Umbilical cord (tissue), 2 donors: ENCODE data around the gene SMC1B. TPM values are rescaled to one million over a fixed set of nuclear protein-coding genes. Genes with fewer than 3 reads are reported as not detected.
"Not testable (repeated sequence)": the region's sequence is repeated elsewhere in the genome, so short reads cannot be mapped to it uniquely, and the experiment has no call there.

Experiments used
- DNase-seq: peaks from one replicate; pipeline ENCODE4 v3.0.0-alpha.2; 2015; ENCODE audit warnings: low spot score
- total RNA-seq: library from RNA; depleted of rRNA; stranded (reverse); fragments of >200 nt; gene quantifications from one replicate; pipeline ENCODE4 v1.2.3, GENCODE V29; 2014; ENCODE audit warnings: low replicate concordance; ENCODE audit not compliant: insufficient read depth

The SMC1B gene, protein sequence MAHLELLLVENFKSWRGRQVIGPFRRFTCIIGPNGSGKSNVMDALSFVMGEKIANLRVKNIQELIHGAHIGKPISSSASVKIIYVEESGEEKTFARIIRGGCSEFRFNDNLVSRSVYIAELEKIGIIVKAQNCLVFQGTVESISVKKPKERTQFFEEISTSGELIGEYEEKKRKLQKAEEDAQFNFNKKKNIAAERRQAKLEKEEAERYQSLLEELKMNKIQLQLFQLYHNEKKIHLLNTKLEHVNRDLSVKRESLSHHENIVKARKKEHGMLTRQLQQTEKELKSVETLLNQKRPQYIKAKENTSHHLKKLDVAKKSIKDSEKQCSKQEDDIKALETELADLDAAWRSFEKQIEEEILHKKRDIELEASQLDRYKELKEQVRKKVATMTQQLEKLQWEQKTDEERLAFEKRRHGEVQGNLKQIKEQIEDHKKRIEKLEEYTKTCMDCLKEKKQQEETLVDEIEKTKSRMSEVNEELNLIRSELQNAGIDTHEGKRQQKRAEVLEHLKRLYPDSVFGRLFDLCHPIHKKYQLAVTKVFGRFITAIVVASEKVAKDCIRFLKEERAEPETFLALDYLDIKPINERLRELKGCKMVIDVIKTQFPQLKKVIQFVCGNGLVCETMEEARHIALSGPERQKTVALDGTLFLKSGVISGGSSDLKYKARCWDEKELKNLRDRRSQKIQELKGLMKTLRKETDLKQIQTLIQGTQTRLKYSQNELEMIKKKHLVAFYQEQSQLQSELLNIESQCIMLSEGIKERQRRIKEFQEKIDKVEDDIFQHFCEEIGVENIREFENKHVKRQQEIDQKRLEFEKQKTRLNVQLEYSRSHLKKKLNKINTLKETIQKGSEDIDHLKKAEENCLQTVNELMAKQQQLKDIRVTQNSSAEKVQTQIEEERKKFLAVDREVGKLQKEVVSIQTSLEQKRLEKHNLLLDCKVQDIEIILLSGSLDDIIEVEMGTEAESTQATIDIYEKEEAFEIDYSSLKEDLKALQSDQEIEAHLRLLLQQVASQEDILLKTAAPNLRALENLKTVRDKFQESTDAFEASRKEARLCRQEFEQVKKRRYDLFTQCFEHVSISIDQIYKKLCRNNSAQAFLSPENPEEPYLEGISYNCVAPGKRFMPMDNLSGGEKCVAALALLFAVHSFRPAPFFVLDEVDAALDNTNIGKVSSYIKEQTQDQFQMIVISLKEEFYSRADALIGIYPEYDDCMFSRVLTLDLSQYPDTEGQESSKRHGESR
- total RNA-seq = 0.72 TPM

DNA sequence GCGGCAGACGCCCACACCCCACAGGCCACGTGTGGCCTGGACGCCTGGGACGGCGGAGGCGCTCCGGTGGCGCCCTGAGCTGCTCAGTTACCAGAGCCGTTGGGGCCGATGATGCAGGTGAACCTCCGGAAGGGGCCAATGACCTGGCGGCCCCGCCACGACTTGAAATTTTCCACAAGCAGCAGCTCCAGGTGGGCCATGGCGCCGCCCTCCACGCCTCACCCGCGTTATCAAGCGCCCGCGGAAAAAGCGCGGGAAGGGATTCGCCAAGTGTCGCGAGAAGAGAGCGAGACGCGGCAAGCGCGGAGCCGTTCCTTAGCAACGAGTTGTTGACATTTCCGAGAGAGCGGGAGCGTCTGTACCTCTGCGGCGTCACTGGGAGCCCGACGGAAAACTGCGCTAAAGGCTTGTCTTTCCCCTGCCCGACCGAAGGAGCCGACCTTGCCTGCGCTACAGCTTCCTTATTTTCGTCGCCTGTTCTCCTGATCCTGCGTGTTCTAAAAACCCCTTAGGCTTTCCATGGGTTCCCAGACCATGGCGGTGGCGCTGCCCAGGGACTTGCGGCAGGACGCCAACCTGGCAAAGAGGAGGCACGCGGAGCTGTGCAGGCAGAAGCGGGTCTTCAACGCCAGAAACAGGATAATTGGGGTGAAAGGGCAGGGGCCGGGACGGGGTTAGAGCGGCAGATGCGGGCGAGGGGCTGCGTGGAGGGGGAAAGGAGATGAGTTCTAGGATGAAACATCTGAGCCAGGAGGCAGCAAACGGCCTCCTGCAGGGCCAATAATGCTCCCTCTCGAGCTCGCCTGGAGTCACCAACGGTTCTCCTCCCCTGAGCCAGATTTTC is at the start of gene SMC1B, which contains the start of gene RIBC2:
SMC1B (minus strand) TSS at position 232 of the 844 bp plus-strand sequence; CDS start at position 200, 32 bp downstream.
RIBC2 (plus strand) TSS at position 326 of the 844 bp plus-strand sequence; CDS start at position 520, 194 bp downstream.
- DNase-seq = peak; percentile 90

DNA sequence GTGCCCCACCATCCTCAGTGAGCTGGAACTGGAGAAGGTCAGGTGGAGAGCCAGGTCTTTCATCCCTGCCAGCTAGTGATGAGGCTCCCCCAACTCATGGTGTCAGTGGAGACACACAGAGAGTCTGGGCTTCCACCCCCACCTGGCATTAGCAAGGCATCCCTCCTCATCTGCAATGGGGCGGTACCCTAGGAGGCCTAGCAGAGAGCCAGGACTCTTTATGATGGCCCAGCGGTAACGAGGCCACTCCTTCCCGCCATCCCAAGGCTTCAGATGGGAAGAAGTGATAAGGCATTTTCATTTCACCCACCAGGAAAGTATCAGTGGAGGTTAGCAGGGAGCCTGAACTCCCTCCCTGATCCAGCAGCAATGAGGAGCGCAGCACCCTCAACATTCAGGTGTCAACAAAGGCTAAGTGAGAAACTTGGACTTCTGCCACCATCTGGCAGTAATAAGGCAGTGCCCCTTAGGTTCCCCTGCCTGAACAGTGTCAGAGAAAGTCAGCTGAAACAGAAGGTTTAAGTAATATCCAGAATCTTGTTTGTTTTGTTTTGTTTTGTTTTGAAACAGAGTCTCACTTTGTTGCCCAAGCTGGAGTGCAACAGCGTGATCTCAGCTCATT is 48.7 kb upstream of the SMC1B start:
- DNase-seq = no peak

DNA sequence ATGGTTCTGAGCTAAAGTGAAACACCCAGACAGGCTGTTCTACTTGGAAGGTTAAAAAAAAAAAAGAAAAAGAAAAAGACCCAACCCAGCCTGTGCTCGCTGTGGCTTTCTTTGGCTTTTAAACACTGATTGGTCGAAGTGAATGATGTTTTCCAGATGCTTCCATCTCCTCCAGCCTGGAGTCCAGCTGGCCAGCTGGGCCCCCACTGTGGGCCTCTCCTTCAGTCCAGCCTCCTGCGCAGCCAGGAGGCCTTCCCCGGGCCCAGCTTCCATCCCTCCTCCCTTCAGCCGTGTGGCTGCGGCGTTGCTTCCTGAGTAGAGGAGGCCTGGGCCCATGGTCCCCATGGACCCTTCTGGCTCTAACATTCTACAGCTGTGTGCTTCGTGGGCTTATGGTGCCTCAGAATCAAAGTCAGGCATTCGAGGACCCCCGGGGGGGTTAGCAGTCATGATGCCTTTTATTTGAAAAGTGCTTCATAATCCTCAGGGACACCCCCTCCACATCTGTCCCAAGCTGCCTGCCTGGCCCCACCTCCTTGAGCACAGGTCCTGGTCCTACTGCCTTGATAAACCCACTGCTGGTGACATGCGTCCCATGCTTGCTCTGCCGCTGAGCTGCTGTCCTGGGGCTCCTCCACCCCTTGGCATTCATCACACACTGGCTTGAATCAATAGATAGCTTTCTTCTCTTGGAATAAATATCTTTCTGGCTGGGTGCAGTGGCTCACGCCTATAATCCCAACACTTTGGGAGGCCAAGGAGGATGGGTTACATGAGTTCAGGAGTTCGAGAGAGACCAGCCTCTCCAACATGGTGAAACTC is 47.1 kb upstream of the SMC1B start:
- peak; percentile 98 for DNase-seq

DNA sequence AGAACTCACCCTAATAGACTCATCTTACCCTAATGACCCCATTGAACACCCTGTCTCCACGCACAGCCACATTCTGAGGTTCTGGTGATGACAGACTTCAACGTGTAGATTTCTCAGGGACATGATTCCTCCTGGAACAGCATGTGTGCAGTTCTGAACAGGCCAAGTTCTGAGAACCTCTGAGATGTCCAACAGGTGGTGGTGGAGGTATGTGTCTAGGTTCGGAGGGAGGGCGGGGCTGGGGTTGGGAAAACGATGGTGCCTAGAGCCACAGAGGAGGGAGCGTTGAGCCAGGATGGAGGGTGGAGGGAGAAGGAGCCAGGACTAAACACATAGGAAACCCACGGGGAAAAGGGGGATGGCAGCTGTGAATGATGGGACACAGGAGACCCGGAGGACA is 45.8 kb upstream of the SMC1B start:
- no peak for DNase-seq

DNA sequence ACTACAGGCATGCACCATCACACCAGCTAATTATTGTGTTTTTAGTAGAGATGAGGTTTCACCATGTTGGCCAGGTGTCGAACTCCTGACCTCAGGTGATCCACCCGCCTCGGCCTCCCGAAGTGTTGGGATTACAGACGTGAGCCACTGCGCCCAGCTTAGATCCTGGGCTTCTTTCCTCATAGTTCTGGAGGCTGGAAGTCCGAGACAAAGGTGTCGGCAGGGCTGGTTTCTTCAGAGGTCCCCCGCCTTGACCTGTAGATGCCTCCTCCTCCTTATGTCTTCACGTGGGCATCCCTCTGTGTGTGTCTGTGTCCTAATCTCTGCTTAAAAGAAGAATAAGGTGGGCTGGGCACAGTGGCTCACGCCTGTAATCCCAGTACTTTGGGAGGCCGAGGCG is 45.1 kb upstream of the SMC1B start:
- no peak for DNase-seq

DNA sequence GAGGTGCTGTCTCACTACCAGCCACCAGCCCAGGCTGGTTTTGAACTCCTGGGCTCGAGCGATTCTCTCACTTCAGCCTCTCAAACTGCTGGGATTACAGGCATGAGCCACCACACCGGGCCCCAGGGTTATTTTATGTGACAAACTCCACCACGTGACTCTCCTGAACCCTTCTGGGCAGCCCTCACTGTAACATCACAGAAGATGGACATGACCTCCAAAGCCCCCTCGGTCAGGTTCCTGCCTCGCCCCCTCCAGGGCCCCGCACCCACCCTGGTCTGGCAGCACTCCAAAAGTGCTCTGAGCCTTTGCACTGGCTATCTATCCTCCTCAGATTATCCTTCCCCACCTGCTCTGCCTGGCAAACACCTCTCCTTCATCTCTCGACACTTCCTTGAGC is 43.4 kb upstream of the SMC1B start:
- DNase-seq = no peak

DNA sequence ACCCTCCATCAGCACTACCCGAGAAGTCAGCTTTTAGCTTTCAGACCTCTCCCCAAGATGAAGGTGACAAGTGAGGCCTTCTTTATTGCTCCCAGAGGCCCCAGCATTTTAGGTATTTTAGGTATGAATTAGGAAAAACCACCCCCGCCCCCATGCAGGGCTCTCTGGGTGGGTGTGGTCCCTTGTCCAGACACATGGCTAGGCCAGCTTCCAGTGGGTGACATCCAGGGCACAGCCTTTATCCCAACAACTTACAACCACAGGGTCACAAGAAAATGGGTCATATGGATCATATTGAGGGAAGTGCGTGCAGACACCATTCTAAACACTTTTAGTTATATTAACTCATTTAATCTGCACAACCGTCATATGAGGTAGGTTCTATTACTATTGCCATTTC is 42.2 kb upstream of the SMC1B start:
- no peak for DNase-seq

DNA sequence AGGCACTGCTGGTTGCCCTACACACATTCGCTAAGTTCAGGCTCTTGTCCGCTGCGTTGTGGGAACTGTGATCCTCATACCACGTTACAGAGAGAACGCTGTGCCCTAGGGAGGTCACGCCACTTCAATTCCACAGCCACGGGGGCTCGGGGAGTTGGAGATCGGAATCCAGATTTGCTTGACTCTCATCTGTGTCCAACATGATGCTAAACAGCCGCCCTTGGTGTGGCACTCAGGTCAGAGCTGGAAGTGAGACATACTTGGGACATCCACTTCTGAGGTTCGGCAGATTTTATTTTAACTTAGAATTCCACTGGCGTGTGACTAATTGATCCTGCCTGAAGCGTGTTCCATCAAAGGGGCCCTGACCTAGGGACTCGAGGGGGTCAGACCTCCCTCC is 41.8 kb upstream of the SMC1B start:
- DNase-seq = no peak

DNA sequence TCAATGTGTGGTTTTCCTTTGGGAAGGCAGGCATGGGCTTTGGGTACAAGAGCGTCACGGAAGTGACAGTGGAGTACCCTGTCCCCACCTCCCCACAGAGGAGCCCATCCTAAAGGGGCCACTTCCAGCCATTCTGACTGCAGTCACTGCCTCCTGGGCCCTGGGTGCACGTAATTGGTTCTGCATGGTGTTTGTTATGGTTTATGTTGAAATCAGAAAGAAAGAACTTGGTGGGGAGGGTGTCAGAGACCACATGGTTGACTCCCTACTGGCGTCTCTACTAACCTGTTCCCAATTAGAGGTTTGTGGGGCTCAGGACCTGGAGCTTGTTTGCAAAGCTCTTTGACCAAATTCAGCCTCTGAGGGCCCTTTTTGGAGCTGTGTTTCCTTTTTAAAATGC is 40.9 kb upstream of the SMC1B start:
- DNase-seq = no peak

DNA sequence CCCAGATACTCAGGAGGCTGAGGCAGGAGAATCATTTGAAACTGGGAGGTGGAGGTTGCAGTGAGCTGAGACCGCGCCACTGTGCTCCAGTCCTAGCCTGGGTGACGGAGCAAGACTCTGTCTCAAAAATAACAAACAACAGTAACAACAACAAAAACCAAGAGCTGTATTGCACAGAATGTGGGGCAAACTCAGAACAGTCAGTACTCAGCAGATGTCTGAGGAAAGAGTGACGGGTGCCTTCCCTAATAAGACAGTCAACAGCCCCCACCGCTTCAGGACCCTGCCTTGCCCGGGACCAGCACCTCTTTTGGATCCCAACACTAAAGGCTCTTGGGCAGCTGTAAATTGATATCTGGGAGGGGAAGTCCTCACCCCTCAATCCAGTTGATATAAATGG is 40.4 kb upstream of the SMC1B start:
- DNase-seq = no peak

DNA sequence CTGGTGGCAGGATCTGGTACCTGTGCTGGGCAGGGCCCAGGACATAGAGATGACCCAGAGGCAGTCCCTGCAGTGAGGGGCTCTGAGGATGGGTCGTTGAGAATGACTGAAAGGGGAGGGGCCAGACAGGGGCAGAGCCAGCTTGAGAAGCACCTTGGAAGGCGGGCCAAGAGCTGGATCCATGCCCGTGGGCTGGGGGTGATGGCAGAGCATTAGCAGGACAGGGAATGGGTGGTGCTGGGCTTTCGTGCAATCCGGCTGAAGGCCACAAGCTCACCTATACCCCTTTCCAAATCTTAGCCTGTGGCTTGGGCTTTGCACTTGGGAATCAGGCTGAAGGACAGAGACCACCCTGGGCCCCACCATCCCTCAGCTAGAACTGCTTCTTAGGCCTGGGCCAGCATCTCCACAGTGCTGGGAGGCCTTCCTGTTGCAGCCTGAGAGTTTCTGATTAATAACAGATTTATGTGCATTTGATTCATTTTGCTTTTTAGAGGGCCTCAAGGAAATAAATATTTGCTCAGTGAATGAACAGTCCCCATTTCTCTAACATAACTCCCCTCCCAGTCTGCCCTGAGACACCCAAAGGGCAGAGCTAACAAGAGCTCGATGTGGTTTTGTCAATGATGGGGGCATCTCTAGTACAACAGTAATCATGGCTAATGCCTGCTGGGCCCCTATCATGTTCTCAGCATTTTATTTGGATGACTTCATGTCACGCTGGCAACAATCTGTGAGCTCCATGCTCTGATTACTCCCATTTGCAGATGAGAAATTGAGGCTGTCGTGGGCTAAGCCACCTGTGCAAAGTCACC is 39.4 kb upstream of the SMC1B start:
- DNase-seq = peak; percentile 62

DNA sequence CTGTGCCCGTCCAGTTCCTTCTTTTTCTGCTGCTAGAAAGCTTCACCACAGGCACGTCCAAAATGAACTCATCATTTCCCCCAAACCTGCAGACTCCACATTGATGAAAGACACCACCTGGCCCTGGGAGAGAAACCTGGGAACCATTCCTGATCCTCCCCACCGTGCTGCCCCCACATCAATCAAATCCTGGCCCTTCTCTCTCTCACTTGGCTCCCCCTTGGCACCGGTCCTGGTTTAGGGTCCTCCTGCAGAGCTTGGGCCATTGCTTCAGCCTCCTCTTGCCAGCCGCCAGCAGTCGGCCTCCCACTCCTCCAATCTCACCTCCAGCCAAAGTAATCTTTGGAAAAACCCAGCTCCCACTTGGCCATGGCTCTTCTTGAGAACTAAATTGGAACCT is 38.6 kb upstream of the SMC1B start:
- no peak for DNase-seq

DNA sequence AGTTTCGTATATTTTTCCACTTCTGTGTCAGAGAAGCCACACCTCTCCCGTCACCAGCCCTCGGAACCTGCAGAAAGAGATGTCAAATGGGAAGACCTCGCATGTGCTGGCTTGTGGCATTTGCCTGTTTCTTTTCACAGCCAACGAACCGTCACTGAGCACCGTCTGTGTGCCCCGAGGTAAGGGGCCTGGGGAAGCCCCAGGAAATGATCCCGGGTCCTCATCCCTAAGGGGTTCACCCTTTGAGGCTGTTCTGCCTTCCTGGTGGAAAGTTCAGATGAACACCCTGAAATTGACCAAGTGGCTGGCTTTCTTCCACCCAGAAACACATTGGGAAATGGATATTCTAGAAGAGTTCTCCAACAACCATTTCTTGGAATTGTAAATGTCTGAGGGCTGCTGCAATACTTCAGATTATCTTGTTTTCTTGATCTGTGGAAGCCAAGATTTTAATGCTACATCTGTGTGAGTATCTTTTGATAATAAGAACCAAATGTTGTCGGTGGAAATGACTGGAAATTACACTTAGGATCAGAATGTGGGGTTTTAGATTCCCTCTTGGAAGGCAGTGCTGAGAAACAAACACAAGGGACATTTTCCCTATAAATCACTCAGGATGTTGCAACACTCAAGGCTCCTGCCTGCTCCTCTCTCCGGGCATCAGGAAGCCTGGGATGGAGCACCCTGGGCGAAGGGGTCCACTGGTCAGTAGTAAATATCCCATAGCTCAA is 37.7 kb upstream of the SMC1B start:
- DNase-seq = peak; percentile 97

DNA sequence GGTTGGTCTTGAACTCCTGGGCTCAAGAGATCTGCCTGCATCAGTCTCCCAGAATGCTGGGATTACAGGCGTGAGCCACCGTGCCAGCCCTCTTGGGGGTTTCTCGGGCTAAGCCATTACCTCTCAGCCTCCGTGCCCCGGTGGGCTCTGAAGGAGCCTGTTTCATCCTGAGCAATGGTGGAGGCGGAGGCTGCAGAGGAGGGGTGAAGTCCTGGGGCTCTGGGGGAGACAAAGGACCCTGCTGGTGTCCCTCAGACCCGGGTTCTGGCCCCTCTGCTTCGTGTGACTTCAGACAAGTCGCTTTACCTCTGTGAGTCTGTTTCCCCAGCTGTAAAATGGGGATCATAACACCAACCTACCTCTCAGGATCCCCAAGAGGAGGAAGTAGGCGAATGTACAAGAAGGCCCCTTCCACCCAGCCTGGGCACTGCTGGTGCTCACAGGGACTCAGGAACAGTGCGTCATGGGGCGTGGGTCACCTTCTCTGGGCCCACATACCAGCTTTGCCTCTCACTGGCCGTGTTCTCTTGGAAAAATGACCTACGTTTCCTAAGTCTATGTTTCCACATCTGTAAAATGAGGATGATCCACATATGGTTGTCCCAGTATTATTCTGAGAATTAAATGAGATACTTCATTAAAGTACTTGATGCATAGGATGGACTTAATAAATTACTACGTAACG is 36.8 kb upstream of the SMC1B start:
- DNase-seq = no peak

DNA sequence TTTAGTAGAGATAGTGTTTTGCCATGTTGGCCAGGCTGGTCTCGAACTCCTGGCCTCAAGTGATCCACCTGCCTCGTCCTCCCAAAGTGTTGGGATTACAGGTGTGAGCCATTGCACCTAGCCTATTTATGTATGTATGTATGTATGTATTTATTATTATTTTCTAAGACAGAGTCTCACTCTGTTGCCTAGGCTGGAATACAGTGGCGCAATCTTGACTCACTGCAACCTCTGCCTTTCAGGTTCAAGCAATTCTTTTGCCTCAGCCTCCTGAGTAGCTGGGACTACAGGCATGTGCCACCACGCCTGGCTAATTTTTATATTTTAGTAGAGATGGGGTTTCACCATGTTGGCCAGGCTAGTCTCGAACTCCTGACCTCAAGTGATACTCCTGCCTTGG is 36.0 kb upstream of the SMC1B start:
- DNase-seq = not testable (repeated sequence)

DNA sequence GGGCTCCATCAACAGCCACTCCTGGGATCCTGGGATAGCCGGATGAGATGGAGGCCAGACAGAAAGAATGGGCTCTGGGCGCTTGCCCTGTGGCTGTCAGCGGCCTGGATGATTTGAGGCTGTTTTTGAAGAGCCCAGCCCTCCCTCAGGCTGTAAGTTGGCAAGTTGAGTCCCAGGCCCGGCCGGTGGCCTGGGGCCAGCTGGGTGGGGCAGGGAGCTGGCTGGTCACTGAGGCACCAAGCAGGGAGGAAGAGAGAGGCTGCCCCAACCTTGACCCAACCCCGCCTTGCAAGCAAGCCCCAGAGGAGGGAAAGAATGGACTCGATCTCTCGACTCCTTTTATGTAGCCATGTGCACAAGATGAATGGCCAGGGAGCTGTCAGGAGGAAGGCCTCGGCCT is 35.0 kb upstream of the SMC1B start:
- no peak for DNase-seq

DNA sequence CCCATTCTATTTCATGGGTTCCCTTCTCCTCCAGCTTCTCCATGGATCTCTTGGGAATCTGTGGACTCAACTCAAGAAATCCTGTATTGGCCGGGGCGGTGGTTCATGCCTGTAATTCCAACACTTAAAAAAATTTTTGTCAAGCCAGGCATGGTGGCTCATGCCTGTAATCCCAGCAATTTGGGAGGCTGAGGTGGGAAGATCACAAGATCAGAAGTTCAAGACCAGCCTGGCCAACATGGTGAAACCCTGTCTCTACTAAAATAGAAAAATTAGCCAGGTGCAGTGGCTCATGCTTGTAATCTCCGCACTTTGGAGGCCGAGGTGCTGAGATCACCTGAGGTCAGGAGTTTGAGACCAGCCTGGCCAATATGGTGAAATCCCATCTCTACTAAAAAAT is 34.2 kb upstream of the SMC1B start:
- not testable (repeated sequence) for DNase-seq
